GM12874 (cell line): ENCODE data around the gene TGM6.

ENCODE experiments used
- TF ChIP-seq, protein P1 (sequence below): IDR thresholded peaks from 2 replicates; pipeline ENCODE4 v1.5.1; 2011; ENCODE audit warnings: low read depth, mild to moderate bottlenecking, control low read depth, low read length, moderate library complexity; ENCODE audit not compliant: insufficient read depth

Gene TGM6

DNA sequence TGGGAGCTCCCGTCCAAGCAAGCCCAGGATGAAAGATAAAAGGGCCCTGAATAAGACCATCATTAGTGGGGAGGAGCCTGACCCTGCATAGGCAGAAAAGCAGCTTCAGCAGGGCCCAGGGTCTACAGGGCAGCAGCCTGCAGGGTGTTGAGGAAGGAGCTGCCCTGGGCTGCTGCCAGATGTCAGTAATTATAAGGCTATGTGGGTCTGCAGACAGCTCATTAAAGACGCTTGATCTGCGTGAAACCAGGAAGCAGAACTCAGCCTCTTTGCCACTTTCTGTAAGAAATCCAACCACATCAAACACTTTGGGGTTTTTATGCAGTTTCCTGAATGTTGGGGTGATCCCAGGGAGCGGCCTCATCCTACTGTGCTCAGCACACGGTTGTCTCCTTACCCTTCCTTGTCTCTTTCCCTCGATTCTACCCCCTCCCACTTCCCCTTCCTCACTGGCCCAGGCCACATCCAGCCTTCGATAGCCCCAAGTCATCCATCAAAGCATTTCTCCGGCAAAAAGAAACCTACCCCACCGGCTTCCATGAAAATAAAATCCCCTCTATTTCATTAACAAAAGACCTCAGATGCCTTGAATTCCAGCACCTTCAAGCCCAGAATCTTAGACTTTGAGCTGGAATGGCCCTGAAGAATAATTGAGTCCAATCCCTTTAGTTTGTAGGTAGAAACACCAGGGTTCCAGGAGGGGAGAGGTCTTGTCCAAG lies 1.0 kb upstream of the TGM6 start:
- TF ChIP-seq, protein P1, sequence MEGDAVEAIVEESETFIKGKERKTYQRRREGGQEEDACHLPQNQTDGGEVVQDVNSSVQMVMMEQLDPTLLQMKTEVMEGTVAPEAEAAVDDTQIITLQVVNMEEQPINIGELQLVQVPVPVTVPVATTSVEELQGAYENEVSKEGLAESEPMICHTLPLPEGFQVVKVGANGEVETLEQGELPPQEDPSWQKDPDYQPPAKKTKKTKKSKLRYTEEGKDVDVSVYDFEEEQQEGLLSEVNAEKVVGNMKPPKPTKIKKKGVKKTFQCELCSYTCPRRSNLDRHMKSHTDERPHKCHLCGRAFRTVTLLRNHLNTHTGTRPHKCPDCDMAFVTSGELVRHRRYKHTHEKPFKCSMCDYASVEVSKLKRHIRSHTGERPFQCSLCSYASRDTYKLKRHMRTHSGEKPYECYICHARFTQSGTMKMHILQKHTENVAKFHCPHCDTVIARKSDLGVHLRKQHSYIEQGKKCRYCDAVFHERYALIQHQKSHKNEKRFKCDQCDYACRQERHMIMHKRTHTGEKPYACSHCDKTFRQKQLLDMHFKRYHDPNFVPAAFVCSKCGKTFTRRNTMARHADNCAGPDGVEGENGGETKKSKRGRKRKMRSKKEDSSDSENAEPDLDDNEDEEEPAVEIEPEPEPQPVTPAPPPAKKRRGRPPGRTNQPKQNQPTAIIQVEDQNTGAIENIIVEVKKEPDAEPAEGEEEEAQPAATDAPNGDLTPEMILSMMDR, result no peak

DNA sequence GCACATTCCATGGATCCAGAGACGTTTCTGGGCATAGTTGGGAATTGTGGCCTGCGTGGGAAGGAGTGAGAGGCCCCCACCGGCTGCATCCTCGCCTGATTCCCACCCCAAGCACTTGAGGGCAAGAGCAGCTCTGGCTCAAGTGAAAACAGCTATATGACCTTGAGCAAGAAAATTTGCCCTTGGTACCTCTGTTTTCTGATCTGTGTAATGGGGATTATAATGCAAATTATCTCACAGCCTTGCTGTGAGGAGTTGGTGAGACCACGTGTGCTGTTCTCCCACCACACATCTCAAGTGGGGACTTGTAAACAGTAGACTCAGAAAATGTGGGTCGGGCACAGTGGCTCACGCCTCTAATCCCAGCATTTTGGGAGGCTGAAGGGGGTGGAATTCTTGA lies 602 bp downstream of the TGM6 start:
- TF ChIP-seq, protein P1, result no peak

DNA sequence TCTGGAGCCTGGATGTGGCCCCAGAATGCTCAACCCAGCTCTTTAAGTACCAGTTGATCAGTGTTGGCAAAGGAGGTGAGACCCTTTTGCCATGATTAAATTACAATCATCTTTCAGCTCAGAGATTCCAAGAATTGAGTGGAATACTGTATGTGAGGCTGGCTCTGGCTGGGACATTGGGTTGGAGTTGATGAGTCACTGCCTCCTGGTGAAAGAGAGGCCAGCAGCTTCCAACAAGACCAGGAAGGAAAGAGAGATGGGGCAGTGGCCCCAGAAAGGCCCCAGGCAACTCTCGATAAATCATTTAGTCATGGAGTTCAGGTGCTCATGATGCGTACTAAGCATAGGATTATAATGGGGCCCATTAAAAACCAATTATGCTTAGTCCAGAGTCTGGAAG lies 2.1 kb downstream of the TGM6 start:
- TF ChIP-seq, protein P1, result no peak

- TF ChIP-seq, protein P1, result no peak
Observed at GRCh38 chr20:2385026-2385425, 4.3 kb downstream of the TGM6 start.

DNA sequence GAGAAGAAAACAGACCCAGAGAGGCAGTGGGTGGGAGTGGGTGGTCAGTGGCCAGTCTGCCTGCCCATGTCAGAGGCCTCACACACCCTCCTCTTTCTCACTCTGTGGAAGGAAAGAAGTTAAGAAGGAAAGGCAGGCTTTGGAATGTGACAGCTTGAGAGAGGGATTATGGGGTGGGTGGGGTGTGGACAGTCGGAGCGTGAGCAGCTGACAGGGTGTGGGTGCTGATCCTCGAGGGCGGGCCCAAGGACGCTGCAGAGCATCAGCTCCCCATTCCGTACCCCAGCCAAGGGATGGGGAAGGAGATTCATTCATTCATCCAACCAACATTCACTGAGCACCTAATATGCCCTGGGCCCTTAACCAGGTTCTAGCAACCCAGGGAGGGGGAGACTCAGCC lies 4.8 kb downstream of the TGM6 start:
- TF ChIP-seq, protein P1, result no peak

- TF ChIP-seq, protein P1, result no peak
Observed at GRCh38 chr20:2386516-2387179, 5.9 kb downstream of the TGM6 start.

- TF ChIP-seq, protein P1, result peak; percentile 50; the same call in 1 of the 2 replicates
Observed at GRCh38 chr20:2387180-2387577, 6.5 kb downstream of the TGM6 start.
